ENCODE data around the gene VILL.

VILL gene

GRCh38 chr3:37981348-37981664 is 9.3 kb upstream of the VILL start:
- no peak for TF ChIP-seq REST (IDR thresholded peaks at IDR 0.05; ENCODE audit: low read depth)

GRCh38 chr3:37982331-37982730 is 8.3 kb upstream of the VILL start:
- TF ChIP-seq NFIC (IDR thresholded peaks at IDR 0.05) (no peak), EGR1 (IDR thresholded peaks at IDR 0.05) (no peak), MAX (IDR thresholded peaks at IDR 0.05) (no peak), EP300 (IDR thresholded peaks at IDR 0.05; ENCODE audit: borderline replicate concordance) (no peak), TAF1 (IDR thresholded peaks at IDR 0.05; ENCODE audit: low read depth) (no peak), TCF12 (IDR thresholded peaks at IDR 0.05; ENCODE audit: low read depth) (no peak), REST (IDR thresholded peaks at IDR 0.05; ENCODE audit: low read depth) (no peak), RAD21 (IDR thresholded peaks at IDR 0.05; ENCODE audit: low read depth) (no peak), ZBTB7A (IDR thresholded peaks at IDR 0.05; ENCODE audit: low read depth) (no peak), YY1 (IDR thresholded peaks at IDR 0.05; ENCODE audit: low read depth) (no peak), TEAD4 (IDR thresholded peaks at IDR 0.05) (no peak), CREB1 (IDR thresholded peaks at IDR 0.05; ENCODE audit: low read depth) (no peak), CEBPB (IDR thresholded peaks at IDR 0.05) (no peak), USF1 (IDR thresholded peaks at IDR 0.05) (no peak), FOXM1 (IDR thresholded peaks at IDR 0.05; ENCODE audit: borderline replicate concordance, low read depth) (no peak)

- no peak for TF ChIP-seq YY1 (IDR thresholded peaks at IDR 0.05; ENCODE audit: low read depth)
- TF ChIP-seq ZBTB7A (IDR thresholded peaks at IDR 0.05; ENCODE audit: low read depth), result no peak
- TF ChIP-seq TAF1 (IDR thresholded peaks at IDR 0.05; ENCODE audit: low read depth), result no peak
- no peak for TF ChIP-seq RAD21 (IDR thresholded peaks at IDR 0.05; ENCODE audit: low read depth)
- TF ChIP-seq USF1 (IDR thresholded peaks at IDR 0.05), result no peak
- TF ChIP-seq TEAD4 (IDR thresholded peaks at IDR 0.05), result no peak
- no peak for TF ChIP-seq CEBPB (IDR thresholded peaks at IDR 0.05)
- no peak for TF ChIP-seq MAX (IDR thresholded peaks at IDR 0.05)
- no peak for TF ChIP-seq FOXM1 (IDR thresholded peaks at IDR 0.05; ENCODE audit: borderline replicate concordance, low read depth)
- no peak for TF ChIP-seq EP300 (IDR thresholded peaks at IDR 0.05; ENCODE audit: borderline replicate concordance)
- no peak for TF ChIP-seq CREB1 (IDR thresholded peaks at IDR 0.05; ENCODE audit: low read depth)
- no peak for TF ChIP-seq EGR1 (IDR thresholded peaks at IDR 0.05)
- TF ChIP-seq TCF12 (IDR thresholded peaks at IDR 0.05; ENCODE audit: low read depth), result no peak
- no peak for TF ChIP-seq REST (IDR thresholded peaks at IDR 0.05; ENCODE audit: low read depth)
- no peak for TF ChIP-seq NFIC (IDR thresholded peaks at IDR 0.05)
Measured at GRCh38 chr3:37984051-37984450, 6.5 kb upstream of the VILL start.

GRCh38 chr3:37984596-37984995 is 6.0 kb upstream of the VILL start:
- TF ChIP-seq CREB1 (IDR thresholded peaks at IDR 0.05; ENCODE audit: low read depth) (no peak), EP300 (IDR thresholded peaks at IDR 0.05; ENCODE audit: borderline replicate concordance) (no peak), RAD21 (IDR thresholded peaks at IDR 0.05; ENCODE audit: low read depth) (no peak), ZBTB7A (IDR thresholded peaks at IDR 0.05; ENCODE audit: low read depth) (no peak), REST (IDR thresholded peaks at IDR 0.05; ENCODE audit: low read depth) (no peak), NFIC (IDR thresholded peaks at IDR 0.05) (no peak), MAX (IDR thresholded peaks at IDR 0.05) (no peak), TEAD4 (IDR thresholded peaks at IDR 0.05) (no peak)
